C4-2B (cell line): ENCODE measurements around the gene RBM47.

ENCODE experiments used
- ZFX ChIP-seq: fragments of 450-650 bp; IDR thresholded peaks from 2 replicates; pipeline ENCODE4 v1.6.1; 2017
- TF ChIP-seq, protein P1 (sequence below): fragments of 450-650 bp; conservative IDR thresholded peaks from 2 replicates; pipeline ENCODE4 v1.5.1; 2017; ENCODE audit warnings: mild to moderate bottlenecking

GRCh38 chr4:40550196-40550595 is 79.5 kb downstream of the RBM47 start:
- TF ChIP-seq, protein P1, sequence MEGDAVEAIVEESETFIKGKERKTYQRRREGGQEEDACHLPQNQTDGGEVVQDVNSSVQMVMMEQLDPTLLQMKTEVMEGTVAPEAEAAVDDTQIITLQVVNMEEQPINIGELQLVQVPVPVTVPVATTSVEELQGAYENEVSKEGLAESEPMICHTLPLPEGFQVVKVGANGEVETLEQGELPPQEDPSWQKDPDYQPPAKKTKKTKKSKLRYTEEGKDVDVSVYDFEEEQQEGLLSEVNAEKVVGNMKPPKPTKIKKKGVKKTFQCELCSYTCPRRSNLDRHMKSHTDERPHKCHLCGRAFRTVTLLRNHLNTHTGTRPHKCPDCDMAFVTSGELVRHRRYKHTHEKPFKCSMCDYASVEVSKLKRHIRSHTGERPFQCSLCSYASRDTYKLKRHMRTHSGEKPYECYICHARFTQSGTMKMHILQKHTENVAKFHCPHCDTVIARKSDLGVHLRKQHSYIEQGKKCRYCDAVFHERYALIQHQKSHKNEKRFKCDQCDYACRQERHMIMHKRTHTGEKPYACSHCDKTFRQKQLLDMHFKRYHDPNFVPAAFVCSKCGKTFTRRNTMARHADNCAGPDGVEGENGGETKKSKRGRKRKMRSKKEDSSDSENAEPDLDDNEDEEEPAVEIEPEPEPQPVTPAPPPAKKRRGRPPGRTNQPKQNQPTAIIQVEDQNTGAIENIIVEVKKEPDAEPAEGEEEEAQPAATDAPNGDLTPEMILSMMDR = no peak
- TF ChIP-seq ZFX = no peak
